Prostate gland (tissue), 2 donors: ENCODE measurements around the gene NPIPA5.

Source experiments
- CTCF ChIP-seq, 4 experiments: fragments of 200-600 bp in 2 of 4; fragments of 450-650 bp in 2 of 4; sonication (generic) in 2 of 4; IDR thresholded peaks; 1 replicate in 3 of 4; 2 replicates in 1 of 4; pipeline ENCODE4 v1.5.1; 2016 to 2019; ENCODE audit warnings: antibody characterized with exemption in 4 of 4, mild to moderate bottlenecking in 2 of 4, moderate library complexity in 2 of 4
- POLR2A ChIP-seq: fragments of 450-650 bp; IDR thresholded peaks from one replicate; pipeline ENCODE4 v1.6.1; 2016; ENCODE audit warnings: antibody characterized with exemption, mild to moderate bottlenecking
- POLR2AphosphoS5 ChIP-seq: sonication (generic); formaldehyde crosslinking; IDR thresholded peaks from one replicate; pipeline ENCODE4 v1.6.1; 2017; ENCODE audit warnings: antibody characterized with exemption

- TF ChIP-seq CTCF (IDR thresholded peaks at IDR 0.05) (no peak), POLR2AphosphoS5 (no peak), POLR2A (no peak)
These were observed 37.5 kb upstream of the NPIPA5 start for GRCh38 chr16:15415511-15415985.
